B cell (primary cell): ENCODE data around the gene PCIF1. TPM values are rescaled to one million over a fixed set of nuclear protein-coding genes. Genes with fewer than 3 reads are reported as not detected.

Experiments used
- ATAC-seq: fragments of 200-7000 bp; cut with Tn5 transposase; one replicate; pipeline ENCODE4 v1.10.0; 2021; ENCODE audit warnings: low read depth, mild to moderate bottlenecking, moderate number of reproducible peaks, moderate library complexity
- CTCF ChIA-PET: fragments of 350-600 bp; sonication (Branson Sonifier 250); formaldehyde crosslinking; loops from one replicate; lab custom pipeline; 2021; ENCODE audit warnings: antibody characterized with exemption, inconsistent platforms; lab: Charles Lee
- POLR2A ChIA-PET: fragments of 350-600 bp; sonication (Branson Sonifier 250); formaldehyde crosslinking; loops from one replicate; lab custom pipeline; 2021; ENCODE audit warnings: antibody characterized with exemption; lab: Charles Lee
- DNase-seq: peaks from one replicate; pipeline ENCODE4 v3.0.0; 2013
- H2AFZ ChIP-seq: 2 replicates; pipeline ENCODE4 v1.6.1; 2012; ENCODE audit warnings: mild to moderate bottlenecking, low read depth, low read length; ENCODE audit not compliant: insufficient read depth, poor library complexity, severe bottlenecking
- H3K27ac ChIP-seq, 2 donors: 1 replicate in 1 of 2; 2 replicates in 1 of 2; pipeline ENCODE4 v1.5.1; 2012 to 2013; ENCODE audit warnings: low read length in 2 of 2, mild to moderate bottlenecking in 2 of 2, moderate library complexity in 1 of 2
- H3K27me3 ChIP-seq, 4 experiments: fragments of 200-600 bp in 1 of 4; sonication (generic) in 1 of 4; replicated peaks in 1 of 4; 1 replicate in 2 of 4; 2 replicates in 2 of 4; pipeline versions ENCODE4 v1.6.1 to v1.7.0; 2013 to 2016; ENCODE audit warnings: low read length in 3 of 4, mild to moderate bottlenecking in 2 of 4, mixed read lengths in 1 of 4, moderate library complexity in 1 of 4; ENCODE audit not compliant: insufficient read depth in 4 of 4, control insufficient read depth in 3 of 4; ENCODE audit errors: control extremely low read depth in 1 of 4
- H3K36me3 ChIP-seq, 2 experiments: replicated peaks in 1 of 2; 1 replicate in 1 of 2; 2 replicates in 1 of 2; pipeline versions ENCODE4 v1.6.1 to v1.7.1; 2013; ENCODE audit warnings: low read length in 1 of 2; ENCODE audit not compliant: insufficient read depth in 2 of 2, control insufficient read depth in 1 of 2; ENCODE audit errors: control extremely low read depth in 1 of 2, extremely low read depth in 1 of 2
- H3K4me1 ChIP-seq, 2 donors: fragments of 200-600 bp in 1 of 2; sonication (generic) in 1 of 2; 1 replicate in 1 of 2; 2 replicates in 1 of 2; pipeline versions ENCODE4 v1.5.1 to v1.6.1; 2013 to 2017; ENCODE audit warnings: low read length in 2 of 2; ENCODE audit not compliant: control insufficient read depth in 2 of 2, insufficient read depth in 2 of 2
- H3K4me2 ChIP-seq: replicated peaks from 2 replicates; pipeline ENCODE3; 2012; ENCODE audit warnings: mild to moderate bottlenecking, low read depth, low read length; ENCODE audit not compliant: poor library complexity, severe bottlenecking
- H3K4me3 ChIP-seq, 5 experiments: fragments of 200-600 bp in 1 of 5; sonication (generic) in 1 of 5; 1 replicate in 3 of 5; 2 replicates in 2 of 5; pipeline versions ENCODE4 v1.5.1 to v1.7.0; 2011 to 2016; ENCODE audit warnings: low read length in 4 of 5, mild to moderate bottlenecking in 4 of 5, low read depth in 2 of 5, control low read depth in 1 of 5, moderate library complexity in 1 of 5; ENCODE audit not compliant: insufficient read depth in 1 of 5; ENCODE audit errors: control extremely low read depth in 1 of 5, extremely low read depth in 1 of 5
- H3K79me2 ChIP-seq: fragments of 200-600 bp; sonication (generic); one replicate; pipeline ENCODE4 v1.6.0; 2016; ENCODE audit warnings: low read length; ENCODE audit not compliant: control insufficient read depth, insufficient read depth
- H3K9ac ChIP-seq: fragments of 200-600 bp; sonication (generic); 2 replicates; pipeline ENCODE4 v1.6.1; 2017; ENCODE audit warnings: mild to moderate bottlenecking, low read length, moderate library complexity
- H3K9me3 ChIP-seq, 3 donors: one replicate each; pipeline versions ENCODE4 v1.6.1 to v1.7.1; 2013; ENCODE audit warnings: low read length in 2 of 3; ENCODE audit not compliant: control insufficient read depth in 2 of 3, insufficient read depth in 1 of 3; ENCODE audit errors: control extremely low read depth in 1 of 3
- H4K20me1 ChIP-seq: 2 replicates; pipeline ENCODE4 v1.6.0; 2012; ENCODE audit warnings: mild to moderate bottlenecking, low read length; ENCODE audit not compliant: insufficient read depth, control insufficient read depth, poor library complexity, severe bottlenecking
- H3K27ac Mint-ChIP-seq: one replicate; pipeline ENCODE4 v1.8.0; 2021; ENCODE audit warnings: mixed read lengths
- H3K27me3 Mint-ChIP-seq: one replicate; pipeline ENCODE4 v1.8.0; 2021; ENCODE audit warnings: mixed read lengths
- H3K4me1 Mint-ChIP-seq: one replicate; pipeline ENCODE4 v1.8.0; 2021; ENCODE audit warnings: mixed read lengths
- H3K4me3 Mint-ChIP-seq: one replicate; pipeline ENCODE4 v1.8.0; 2021; ENCODE audit warnings: mixed read lengths
- H3K9me3 Mint-ChIP-seq: one replicate; pipeline ENCODE4 v1.8.0; 2022; ENCODE audit warnings: mixed read lengths; ENCODE audit not compliant: insufficient read depth
- EZH2 ChIP-seq: IDR thresholded peaks from 2 replicates; pipeline ENCODE4 v1.6.1; 2012; ENCODE audit warnings: borderline replicate concordance, low read depth, mild to moderate bottlenecking, moderate library complexity, low read length; ENCODE audit not compliant: insufficient read depth, poor library complexity, severe bottlenecking
- WGBS: methylation state at CpG from one replicate; pipeline ENCODE4 v1.1.5; 2013; ENCODE audit warnings: missing lambda C conversion rate; ENCODE audit not compliant: insufficient coverage; 5-methylcytosine and 5-hydroxymethylcytosine counted together
- intact Hi-C: fragments of 100-400 bp; cut with micrococcal nuclease; formaldehyde crosslinking; loops from one replicate; pipeline ENCODE4 v1.10.0; 2022
- polyA plus RNA-seq: library from polyadenylated mRNA; depleted of rRNA; stranded (reverse); fragments of >200 nt; gene quantifications from 2 replicates; pipeline ENCODE4 v1.2.3, GENCODE V29; 2012
- total RNA-seq, 2 donors: library from RNA; stranded (reverse); fragments of 120-200 nt in 1 of 2; gene quantifications; 1 replicate in 1 of 2; 2 replicates in 1 of 2; pipeline versions ENCODE4 v1.2.3 to v1.2.4, GENCODE V29; 2013 to 2022
- TF ChIP-seq, protein P1 (sequence below): fragments of 200-600 bp; IDR thresholded peaks from one replicate; pipeline ENCODE4 v1.8.0; 2022; ENCODE audit warnings: antibody characterized with exemption, mild to moderate bottlenecking

Gene PCIF1
- total and polyA plus RNA-seq, 2 donors (not counting 1 experiment from before 2014, with no cell fraction given), result 74.2 to 79.2 TPM

GRCh38 chr20:45925821-45926506 is 8.5 kb upstream of the PCIF1 start:
- CTCF ChIA-PET, result no interaction called here
- TF ChIP-seq, protein P1, sequence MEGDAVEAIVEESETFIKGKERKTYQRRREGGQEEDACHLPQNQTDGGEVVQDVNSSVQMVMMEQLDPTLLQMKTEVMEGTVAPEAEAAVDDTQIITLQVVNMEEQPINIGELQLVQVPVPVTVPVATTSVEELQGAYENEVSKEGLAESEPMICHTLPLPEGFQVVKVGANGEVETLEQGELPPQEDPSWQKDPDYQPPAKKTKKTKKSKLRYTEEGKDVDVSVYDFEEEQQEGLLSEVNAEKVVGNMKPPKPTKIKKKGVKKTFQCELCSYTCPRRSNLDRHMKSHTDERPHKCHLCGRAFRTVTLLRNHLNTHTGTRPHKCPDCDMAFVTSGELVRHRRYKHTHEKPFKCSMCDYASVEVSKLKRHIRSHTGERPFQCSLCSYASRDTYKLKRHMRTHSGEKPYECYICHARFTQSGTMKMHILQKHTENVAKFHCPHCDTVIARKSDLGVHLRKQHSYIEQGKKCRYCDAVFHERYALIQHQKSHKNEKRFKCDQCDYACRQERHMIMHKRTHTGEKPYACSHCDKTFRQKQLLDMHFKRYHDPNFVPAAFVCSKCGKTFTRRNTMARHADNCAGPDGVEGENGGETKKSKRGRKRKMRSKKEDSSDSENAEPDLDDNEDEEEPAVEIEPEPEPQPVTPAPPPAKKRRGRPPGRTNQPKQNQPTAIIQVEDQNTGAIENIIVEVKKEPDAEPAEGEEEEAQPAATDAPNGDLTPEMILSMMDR, result no peak
- no peak for TF ChIP-seq EZH2
- POLR2A ChIA-PET, result no interaction called here
- no peaks in the 10 kb centered on the region for H3K4me1 ChIP-seq
- WGBS, result 72% methylated on average over 5 of the region's 9 CpGs
- H3K9me3 Mint-ChIP-seq, result no peaks in the 10 kb centered on the region
- peaks cover 0 to 4% (median under 1%) of the 10 kb centered on the region in 4 experiments for H3K27me3 ChIP-seq
- no peak for DNase-seq
- intact Hi-C loops, result no loop called here
- H3K9me3 ChIP-seq, result no peaks in the 10 kb centered on the region
- no peak overlapping the region for H3K4me3 ChIP-seq
- no peak for ATAC-seq
- no peak overlapping the region for H2AFZ ChIP-seq
- H3K79me2 ChIP-seq, result no peaks in the 10 kb centered on the region
- H3K4me1 Mint-ChIP-seq, result no peaks in the 10 kb centered on the region
- H3K4me3 Mint-ChIP-seq, result no peak overlapping the region
- H3K27me3 Mint-ChIP-seq, result peaks cover 7% of the 10 kb centered on the region
- no peaks in the 10 kb centered on the region for H4K20me1 ChIP-seq
- H3K4me2 ChIP-seq, result no peak overlapping the region
- H3K36me3 ChIP-seq, result no peaks in the 10 kb centered on the region
- H3K27ac Mint-ChIP-seq, result no peak overlapping the region
- no peak overlapping the region for H3K27ac ChIP-seq
- H3K9ac ChIP-seq, result no peak overlapping the region

DNA sequence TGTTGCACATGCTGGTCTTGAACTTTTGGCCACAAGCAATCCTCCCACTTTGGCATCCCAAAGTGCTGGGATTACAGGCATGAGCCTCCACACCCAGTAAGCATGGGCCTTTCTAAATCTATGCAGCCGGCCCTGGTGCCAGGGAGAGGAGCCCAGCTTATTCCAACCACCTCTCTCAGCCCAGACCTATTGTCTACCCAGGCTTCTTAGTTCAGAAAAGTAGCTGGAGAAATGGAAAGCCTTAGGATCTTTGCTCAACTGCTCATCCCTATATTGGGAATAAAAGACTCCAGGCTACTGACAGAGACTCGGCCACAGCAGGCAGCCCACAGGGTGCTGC is 7.8 kb upstream of the PCIF1 start:
- Histone ChIP-seq H3K4me3 (no peak overlapping the region), H3K9me3 (no peaks in the 10 kb centered on the region), H3K4me1 (no peaks in the 10 kb centered on the region), H3K9ac (no peak overlapping the region), H3K27me3 (peaks cover 0 to 1% (median 0%) of the 10 kb centered on the region in 4 experiments), H3K4me2 (no peak overlapping the region), H2AFZ (no peak overlapping the region), H3K79me2 (no peaks in the 10 kb centered on the region), H3K27ac (no peak overlapping the region), H3K36me3 (no peaks in the 10 kb centered on the region), H4K20me1 (no peaks in the 10 kb centered on the region)
- no peak for DNase-seq
- ChIA-PET POLR2A (no interaction called here), CTCF (no interaction called here)
- Mint-ChIP-seq H3K27me3 (peaks cover 2% of the 10 kb centered on the region), H3K4me1 (no peaks in the 10 kb centered on the region), H3K9me3 (no peaks in the 10 kb centered on the region), H3K4me3 (no peak overlapping the region), H3K27ac (no peak overlapping the region)
- no peak for ATAC-seq
- intact Hi-C loops, result no loop called here
- WGBS, result 100% methylated on average over 1 of the region's 2 CpGs
- TF ChIP-seq, protein P1, result no peak
- no peak for TF ChIP-seq EZH2
